ENCODE measurements around the gene ZBTB7C.

- no peak for TF ChIP-seq CTCF (IDR thresholded peaks at IDR 0.05; ENCODE audit: low read depth, low read length, missing input control)
- TF ChIP-seq SP1 (IDR thresholded peaks at IDR 0.05), result no peak
- no peak for TF ChIP-seq JUND (IDR thresholded peaks at IDR 0.05)
- TF ChIP-seq MAX (IDR thresholded peaks at IDR 0.05), result no peak
- no peak for TF ChIP-seq RAD21 (IDR thresholded peaks at IDR 0.05)
- no peak for TF ChIP-seq ZBTB33 (IDR thresholded peaks at IDR 0.05)
- TF ChIP-seq GABPA (IDR thresholded peaks at IDR 0.05 in 1 of 2, conservative IDR thresholded peaks at IDR 0.05 in 1 of 2), result no peak
- no peak for TF ChIP-seq REST (IDR thresholded peaks at IDR 0.05)
- no peak for TF ChIP-seq YY1 (IDR thresholded peaks at IDR 0.05)
- TF ChIP-seq HNF4A (conservative IDR thresholded peaks at IDR 0.05), result no peak
- TF ChIP-seq EGR1 (IDR thresholded peaks at IDR 0.05; ENCODE audit: low read depth in 2 of 2), result no peak
- TF ChIP-seq FOXA1 (IDR thresholded peaks at IDR 0.05), result no peak
- TF ChIP-seq TAF1 (conservative IDR thresholded peaks at IDR 0.05), result no peak
- TF ChIP-seq NR2F2 (IDR thresholded peaks at IDR 0.05), result no peak
These were observed 235.6 kb downstream of the ZBTB7C start for GRCh38 chr18:48173557-48173956.

Data from liver (tissue), 3 donors.